OCI-LY3 (cell line): ENCODE data around the gene LCOR.

Source experiments
- EZH2phosphoT487 ChIP-seq: fragments of 200-600 bp; shearing (Covaris generic); IDR thresholded peaks from 2 replicates; pipeline ENCODE4 v1.6.1; 2018; ENCODE audit warnings: antibody characterized with exemption, mixed run types, low read depth
- TF ChIP-seq, protein P1 (sequence below): fragments of 200-600, 300-600 bp; sonication (generic); IDR thresholded peaks from 2 replicates; pipeline ENCODE4 v1.5.1; 2014; ENCODE audit warnings: antibody characterized with exemption, low read length, low read depth

DNA sequence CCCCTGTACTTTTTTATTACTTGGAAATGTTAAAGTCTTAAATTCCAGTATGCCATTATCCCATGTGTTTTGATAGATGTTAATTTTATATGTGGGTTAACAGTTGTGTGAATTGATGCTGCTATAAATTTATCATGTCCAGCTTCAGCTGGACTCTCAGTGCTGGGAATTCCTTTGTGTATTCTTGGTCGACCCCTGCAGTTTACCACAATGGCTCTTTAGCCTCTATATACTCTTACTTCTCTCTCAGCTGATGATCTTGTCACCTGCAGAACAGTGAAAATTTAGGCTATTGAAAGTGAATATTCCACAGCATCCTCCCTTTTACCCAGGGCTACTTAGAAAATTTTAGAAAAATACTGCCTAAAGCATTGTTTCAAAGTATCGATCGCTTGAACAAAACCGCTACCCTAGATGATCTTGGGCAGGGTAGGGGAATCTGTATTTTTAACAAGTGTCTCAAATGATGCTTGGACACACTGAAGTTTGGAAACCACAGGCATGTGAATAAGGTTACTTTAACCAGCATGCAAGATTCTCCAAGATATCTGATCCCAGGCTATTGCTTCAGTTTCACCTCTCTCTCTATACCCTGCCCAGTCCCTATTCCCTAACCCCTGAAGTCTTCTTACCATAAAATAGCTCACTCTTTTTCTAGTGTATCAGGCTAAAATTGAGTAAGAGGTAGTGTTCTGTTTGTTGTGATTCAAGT lies 25.4 kb downstream of the LCOR start:
- TF ChIP-seq, protein P1, sequence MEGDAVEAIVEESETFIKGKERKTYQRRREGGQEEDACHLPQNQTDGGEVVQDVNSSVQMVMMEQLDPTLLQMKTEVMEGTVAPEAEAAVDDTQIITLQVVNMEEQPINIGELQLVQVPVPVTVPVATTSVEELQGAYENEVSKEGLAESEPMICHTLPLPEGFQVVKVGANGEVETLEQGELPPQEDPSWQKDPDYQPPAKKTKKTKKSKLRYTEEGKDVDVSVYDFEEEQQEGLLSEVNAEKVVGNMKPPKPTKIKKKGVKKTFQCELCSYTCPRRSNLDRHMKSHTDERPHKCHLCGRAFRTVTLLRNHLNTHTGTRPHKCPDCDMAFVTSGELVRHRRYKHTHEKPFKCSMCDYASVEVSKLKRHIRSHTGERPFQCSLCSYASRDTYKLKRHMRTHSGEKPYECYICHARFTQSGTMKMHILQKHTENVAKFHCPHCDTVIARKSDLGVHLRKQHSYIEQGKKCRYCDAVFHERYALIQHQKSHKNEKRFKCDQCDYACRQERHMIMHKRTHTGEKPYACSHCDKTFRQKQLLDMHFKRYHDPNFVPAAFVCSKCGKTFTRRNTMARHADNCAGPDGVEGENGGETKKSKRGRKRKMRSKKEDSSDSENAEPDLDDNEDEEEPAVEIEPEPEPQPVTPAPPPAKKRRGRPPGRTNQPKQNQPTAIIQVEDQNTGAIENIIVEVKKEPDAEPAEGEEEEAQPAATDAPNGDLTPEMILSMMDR = no peak
- TF ChIP-seq EZH2phosphoT487 = no peak
